GM12892 (cell line): ENCODE data around the gene DMTF1.

ENCODE experiments used
- POLR2A ChIP-seq: IDR thresholded peaks from 2 replicates; pipeline ENCODE4 v1.6.1; 2011; ENCODE audit warnings: low read depth, low read length, control low read depth
- POLR2AphosphoS5 ChIP-seq: IDR thresholded peaks from 2 replicates; pipeline ENCODE4 v1.6.1; 2011; ENCODE audit warnings: low read depth, low read length, control low read depth
- TAF1 ChIP-seq: IDR thresholded peaks from 2 replicates; pipeline ENCODE4 v1.6.1; 2011; ENCODE audit warnings: low read depth, mild to moderate bottlenecking, control low read depth, low read length, borderline replicate concordance

DNA sequence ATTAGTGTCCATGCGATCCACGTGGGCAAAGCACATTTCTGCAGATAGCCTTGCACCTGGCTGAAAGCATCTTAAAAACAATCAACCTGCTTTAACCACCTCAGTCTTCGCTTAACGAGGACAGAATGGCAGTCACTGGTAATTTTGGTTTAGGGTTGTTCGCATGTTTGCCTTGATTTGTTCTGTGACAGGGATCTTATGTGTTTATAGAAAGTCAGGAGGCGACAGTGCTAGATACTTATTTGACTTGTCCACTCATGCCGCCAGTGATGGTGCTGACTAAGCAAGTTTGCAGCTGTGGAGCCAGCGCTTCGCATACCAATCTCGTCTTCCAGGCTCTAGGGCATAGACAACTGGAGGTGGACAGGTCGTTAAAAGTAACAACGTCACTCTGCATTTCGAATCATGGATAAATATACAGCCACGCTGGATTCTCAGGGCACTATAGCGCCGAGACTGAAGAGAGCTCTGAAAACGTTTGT lies 68.5 kb downstream of the DMTF1 start:
- no peak for TF ChIP-seq POLR2AphosphoS5
- TF ChIP-seq POLR2A: no peak
- TF ChIP-seq TAF1: no peak
